Measurements from ENCODE around the gene MDN1. TPM values are rescaled to one million over a fixed set of nuclear protein-coding genes. Genes with fewer than 3 reads are reported as not detected.

Gene MDN1
- polyA plus RNA-seq, 1 of the 3 experiments (the other 2 are of a cell fraction), result 8.5 TPM

DNA sequence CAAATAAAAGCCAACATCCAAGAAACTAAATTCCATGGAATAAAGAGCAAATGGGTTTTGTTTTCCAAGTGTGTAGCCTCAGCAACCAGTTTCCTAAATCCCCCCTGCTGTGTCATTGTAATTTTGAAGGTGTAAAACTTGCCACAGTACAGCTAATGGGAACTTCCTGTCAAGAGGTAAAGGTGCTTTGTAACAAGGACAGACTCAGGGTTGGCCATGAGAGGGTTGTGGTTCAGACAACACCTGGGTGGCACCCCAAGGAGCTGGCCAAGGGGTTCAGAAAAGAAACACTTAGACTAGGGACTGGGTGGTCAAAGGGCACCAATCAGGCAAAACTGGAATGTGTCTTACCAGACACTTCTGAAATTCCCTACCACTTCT, 128.7 kb downstream of the MDN1 start:
- CTCF ChIA-PET, result interaction anchor here (2.1 kb wide), 1 partner anchor 319 kb away, joined by 4 read pairs; no protein-coding TSS in a partner anchor
- Histone ChIP-seq H3K9me3 (no peaks in the 10 kb centered on the region), H3K27ac (ENCODE audit: low read depth in 2 of 2, low read length in 1 of 2) (no peak overlapping the region), H3K36me3 (replicated peaks in 1 of 2; ENCODE audit: control insufficient read depth in 1 of 2, insufficient read depth in 2 of 2, low read length in 1 of 2) (peaks cover 42 to 84% of the 10 kb centered on the region in 2 experiments), H3K27me3 (ENCODE audit: insufficient read depth) (no peaks in the 10 kb centered on the region), H3K9me2 (no peaks in the 10 kb centered on the region), H3K4me3 (ENCODE audit: low read depth in 2 of 2, low read length in 1 of 2) (no peak overlapping the region), H3K9ac (no peak overlapping the region), H4K20me1 (ENCODE audit: insufficient read depth) (no peaks in the 10 kb centered on the region), H2AFZ (ENCODE audit: low read depth) (no peak overlapping the region), H3K4me2 (no peak overlapping the region), H3F3A (replicated peaks; ENCODE audit: insufficient read depth) (no peaks in the 10 kb centered on the region), H3K79me2 (ENCODE audit: insufficient read depth) (no peaks in the 10 kb centered on the region), H3K4me1 (ENCODE audit: control insufficient read depth in 1 of 2, insufficient read depth in 2 of 2, low read depth in 1 of 2, low read length in 1 of 2) (no peaks in the 10 kb centered on the region; a peak in 1 of 4 replicates)
- TF ChIP-seq FOXJ3 (CRISPR knock-in tag; IDR thresholded peaks at IDR 0.05) (no peak), RFX5 (IDR thresholded peaks at IDR 0.05; ENCODE audit: low read length) (no peak), MXI1 (IDR thresholded peaks at IDR 0.05; ENCODE audit: low read depth, low read length) (no peak), RXRA (IDR thresholded peaks at IDR 0.05; ENCODE audit: borderline replicate concordance, low read depth) (no peak), GATA2 (CRISPR knock-in tag; IDR thresholded peaks at IDR 0.05) (no peak), SIN3A (IDR thresholded peaks at IDR 0.05; ENCODE audit: borderline replicate concordance, low read depth, low read length) (no peak), EP300 (IDR thresholded peaks at IDR 0.05; ENCODE audit: borderline replicate concordance in 1 of 2, low read depth in 1 of 2, low read length in 1 of 2) (no peak), FOXM1 (IDR thresholded peaks at IDR 0.05; ENCODE audit: low read depth) (no peak)
- TF ChIP-seq, protein P1, sequence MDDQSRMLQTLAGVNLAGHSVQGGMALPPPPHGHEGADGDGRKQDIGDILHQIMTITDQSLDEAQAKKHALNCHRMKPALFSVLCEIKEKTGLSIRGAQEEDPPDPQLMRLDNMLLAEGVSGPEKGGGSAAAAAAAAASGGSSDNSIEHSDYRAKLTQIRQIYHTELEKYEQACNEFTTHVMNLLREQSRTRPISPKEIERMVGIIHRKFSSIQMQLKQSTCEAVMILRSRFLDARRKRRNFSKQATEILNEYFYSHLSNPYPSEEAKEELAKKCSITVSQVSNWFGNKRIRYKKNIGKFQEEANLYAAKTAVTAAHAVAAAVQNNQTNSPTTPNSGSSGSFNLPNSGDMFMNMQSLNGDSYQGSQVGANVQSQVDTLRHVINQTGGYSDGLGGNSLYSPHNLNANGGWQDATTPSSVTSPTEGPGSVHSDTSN (IDR thresholded peaks at IDR 0.05), result no peak
- TF ChIP-seq, protein P2, sequence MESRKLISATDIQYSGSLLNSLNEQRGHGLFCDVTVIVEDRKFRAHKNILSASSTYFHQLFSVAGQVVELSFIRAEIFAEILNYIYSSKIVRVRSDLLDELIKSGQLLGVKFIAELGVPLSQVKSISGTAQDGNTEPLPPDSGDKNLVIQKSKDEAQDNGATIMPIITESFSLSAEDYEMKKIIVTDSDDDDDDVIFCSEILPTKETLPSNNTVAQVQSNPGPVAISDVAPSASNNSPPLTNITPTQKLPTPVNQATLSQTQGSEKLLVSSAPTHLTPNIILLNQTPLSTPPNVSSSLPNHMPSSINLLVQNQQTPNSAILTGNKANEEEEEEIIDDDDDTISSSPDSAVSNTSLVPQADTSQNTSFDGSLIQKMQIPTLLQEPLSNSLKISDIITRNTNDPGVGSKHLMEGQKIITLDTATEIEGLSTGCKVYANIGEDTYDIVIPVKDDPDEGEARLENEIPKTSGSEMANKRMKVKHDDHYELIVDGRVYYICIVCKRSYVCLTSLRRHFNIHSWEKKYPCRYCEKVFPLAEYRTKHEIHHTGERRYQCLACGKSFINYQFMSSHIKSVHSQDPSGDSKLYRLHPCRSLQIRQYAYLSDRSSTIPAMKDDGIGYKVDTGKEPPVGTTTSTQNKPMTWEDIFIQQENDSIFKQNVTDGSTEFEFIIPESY (IDR thresholded peaks at IDR 0.05; ENCODE audit: borderline replicate concordance, low read depth), result no peak
- no peak for DNase-seq
- POLR2A ChIA-PET, result no interaction called here

GRCh38 chr6:89689732-89690131, 129.9 kb downstream of the MDN1 start:
- peaks cover 43 to 87% of the 10 kb centered on the region in 2 experiments for H3K36me3 ChIP-seq (replicated peaks in 1 of 2; ENCODE audit: control insufficient read depth in 1 of 2, insufficient read depth in 2 of 2, low read length in 1 of 2)
- H3K9ac ChIP-seq, result no peak overlapping the region
- CTCF ChIA-PET, result interaction anchor here (1.0 kb wide), 1 partner anchor 251 kb away, joined by 3 read pairs; no protein-coding TSS in a partner anchor
- no peaks in the 10 kb centered on the region for H3K27me3 ChIP-seq (ENCODE audit: insufficient read depth)
- no peaks in the 10 kb centered on the region for H4K20me1 ChIP-seq (ENCODE audit: insufficient read depth)
- no peaks in the 10 kb centered on the region; a peak in 1 of 4 replicates for H3K4me1 ChIP-seq (ENCODE audit: control insufficient read depth in 1 of 2, insufficient read depth in 2 of 2, low read depth in 1 of 2, low read length in 1 of 2)
- H3K9me2 ChIP-seq, result no peaks in the 10 kb centered on the region
- no peak for DNase-seq
- no peak overlapping the region for H3K4me2 ChIP-seq
- POLR2A ChIA-PET, result no interaction called here
- no peak overlapping the region for H3K4me3 ChIP-seq (ENCODE audit: low read depth in 2 of 2, low read length in 1 of 2)
- H3F3A ChIP-seq (replicated peaks; ENCODE audit: insufficient read depth), result no peaks in the 10 kb centered on the region
- no peak overlapping the region for H3K27ac ChIP-seq (ENCODE audit: low read depth in 2 of 2, low read length in 1 of 2)
- no peak overlapping the region for H2AFZ ChIP-seq (ENCODE audit: low read depth)
- no peaks in the 10 kb centered on the region for H3K79me2 ChIP-seq (ENCODE audit: insufficient read depth)
- WGBS (ENCODE audit: low lambda C conversion rate), result 96% methylated on average over 5 of the region's 5 CpGs
- H3K9me3 ChIP-seq, result no peaks in the 10 kb centered on the region
- TF ChIP-seq MXI1 (IDR thresholded peaks at IDR 0.05; ENCODE audit: low read depth, low read length) (no peak), MAX (IDR thresholded peaks at IDR 0.05; ENCODE audit: low read depth) (no peak), JUND (IDR thresholded peaks at IDR 0.05) (no peak), RCOR1 (IDR thresholded peaks at IDR 0.05; ENCODE audit: low read length) (no peak), YY1 (IDR thresholded peaks at IDR 0.05; ENCODE audit: low read depth) (no peak), MEF2A (IDR thresholded peaks at IDR 0.05; ENCODE audit: borderline replicate concordance, low read depth) (no peak), FOSL2 (IDR thresholded peaks at IDR 0.05; ENCODE audit: borderline replicate concordance, low read depth) (no peak), NFIC (IDR thresholded peaks at IDR 0.05; ENCODE audit: borderline replicate concordance) (no peak), FOXJ3 (CRISPR knock-in tag; IDR thresholded peaks at IDR 0.05) (no peak), GATA2 (CRISPR knock-in tag; IDR thresholded peaks at IDR 0.05) (no peak), NRF1 (IDR thresholded peaks at IDR 0.05; ENCODE audit: low read depth, low read length) (no peak), GABPA (IDR thresholded peaks at IDR 0.05; ENCODE audit: low read depth) (no peak), POLR2AphosphoS5 (IDR thresholded peaks at IDR 0.05; ENCODE audit: low read depth, low read length) (no peak)
- TF ChIP-seq, protein P3, sequence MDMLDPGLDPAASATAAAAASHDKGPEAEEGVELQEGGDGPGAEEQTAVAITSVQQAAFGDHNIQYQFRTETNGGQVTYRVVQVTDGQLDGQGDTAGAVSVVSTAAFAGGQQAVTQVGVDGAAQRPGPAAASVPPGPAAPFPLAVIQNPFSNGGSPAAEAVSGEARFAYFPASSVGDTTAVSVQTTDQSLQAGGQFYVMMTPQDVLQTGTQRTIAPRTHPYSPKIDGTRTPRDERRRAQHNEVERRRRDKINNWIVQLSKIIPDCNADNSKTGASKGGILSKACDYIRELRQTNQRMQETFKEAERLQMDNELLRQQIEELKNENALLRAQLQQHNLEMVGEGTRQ (IDR thresholded peaks at IDR 0.05; ENCODE audit: borderline replicate concordance, low read depth, low read length), result no peak
- TF ChIP-seq, protein P4, sequence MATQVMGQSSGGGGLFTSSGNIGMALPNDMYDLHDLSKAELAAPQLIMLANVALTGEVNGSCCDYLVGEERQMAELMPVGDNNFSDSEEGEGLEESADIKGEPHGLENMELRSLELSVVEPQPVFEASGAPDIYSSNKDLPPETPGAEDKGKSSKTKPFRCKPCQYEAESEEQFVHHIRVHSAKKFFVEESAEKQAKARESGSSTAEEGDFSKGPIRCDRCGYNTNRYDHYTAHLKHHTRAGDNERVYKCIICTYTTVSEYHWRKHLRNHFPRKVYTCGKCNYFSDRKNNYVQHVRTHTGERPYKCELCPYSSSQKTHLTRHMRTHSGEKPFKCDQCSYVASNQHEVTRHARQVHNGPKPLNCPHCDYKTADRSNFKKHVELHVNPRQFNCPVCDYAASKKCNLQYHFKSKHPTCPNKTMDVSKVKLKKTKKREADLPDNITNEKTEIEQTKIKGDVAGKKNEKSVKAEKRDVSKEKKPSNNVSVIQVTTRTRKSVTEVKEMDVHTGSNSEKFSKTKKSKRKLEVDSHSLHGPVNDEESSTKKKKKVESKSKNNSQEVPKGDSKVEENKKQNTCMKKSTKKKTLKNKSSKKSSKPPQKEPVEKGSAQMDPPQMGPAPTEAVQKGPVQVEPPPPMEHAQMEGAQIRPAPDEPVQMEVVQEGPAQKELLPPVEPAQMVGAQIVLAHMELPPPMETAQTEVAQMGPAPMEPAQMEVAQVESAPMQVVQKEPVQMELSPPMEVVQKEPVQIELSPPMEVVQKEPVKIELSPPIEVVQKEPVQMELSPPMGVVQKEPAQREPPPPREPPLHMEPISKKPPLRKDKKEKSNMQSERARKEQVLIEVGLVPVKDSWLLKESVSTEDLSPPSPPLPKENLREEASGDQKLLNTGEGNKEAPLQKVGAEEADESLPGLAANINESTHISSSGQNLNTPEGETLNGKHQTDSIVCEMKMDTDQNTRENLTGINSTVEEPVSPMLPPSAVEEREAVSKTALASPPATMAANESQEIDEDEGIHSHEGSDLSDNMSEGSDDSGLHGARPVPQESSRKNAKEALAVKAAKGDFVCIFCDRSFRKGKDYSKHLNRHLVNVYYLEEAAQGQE (IDR thresholded peaks at IDR 0.05; ENCODE audit: low read depth, low read length), result no peak

All from SK-N-SH (cell line).